Suprapubic skin (tissue), 4 donors: Measurements from ENCODE around the gene ZCCHC8.

Source experiments
- POLR2A ChIP-seq, 2 donors: fragments of 450-650 bp; IDR thresholded peaks; one replicate each; pipeline ENCODE4 v1.6.1; 2017; ENCODE audit warnings: antibody characterized with exemption in 2 of 2, mild to moderate bottlenecking in 2 of 2, moderate library complexity in 2 of 2
- POLR2AphosphoS5 ChIP-seq, 3 donors: sonication (generic); formaldehyde crosslinking; IDR thresholded peaks; one replicate each; pipeline ENCODE4 v1.6.1; 2017; ENCODE audit warnings: antibody characterized with exemption in 3 of 3

- TF ChIP-seq POLR2AphosphoS5 (IDR thresholded peaks at IDR 0.05) (no peak), POLR2A (IDR thresholded peaks at IDR 0.05) (no peak)
These were observed 807 bp upstream of the ZCCHC8 start for GRCh38 chr12:122501489-122501989.
